ENCODE data around the gene TSKS.

Gene TSKS

GRCh38 chr19:49798574-49798973 is 35.5 kb upstream of the TSKS start (continued):
- TF ChIP-seq KLF7 (tag by site-specific recombination; IDR thresholded peaks at IDR 0.05; ENCODE audit: borderline replicate concordance) = no peak
- TF ChIP-seq ZNF449 (tag by site-specific recombination; IDR thresholded peaks at IDR 0.05) = no peak
- TF ChIP-seq, protein P1, sequence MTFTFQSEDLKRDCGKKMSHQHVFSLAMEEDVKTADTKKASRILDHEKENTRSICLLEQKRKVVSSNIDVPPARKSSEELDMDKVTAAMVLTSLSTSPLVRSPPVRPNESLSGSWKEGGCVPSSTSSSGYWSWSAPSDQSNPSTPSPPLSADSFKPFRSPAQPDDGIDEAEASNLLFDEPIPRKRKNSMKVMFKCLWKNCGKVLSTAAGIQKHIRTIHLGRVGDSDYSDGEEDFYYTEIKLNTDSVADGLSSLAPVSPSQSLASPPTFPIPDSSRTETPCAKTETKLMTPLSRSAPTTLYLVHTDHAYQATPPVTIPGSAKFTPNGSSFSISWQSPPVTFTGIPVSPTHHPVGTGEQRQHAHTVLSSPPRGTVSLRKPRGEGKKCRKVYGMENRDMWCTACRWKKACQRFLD (tag by site-specific recombination; IDR thresholded peaks at IDR 0.05) = no peak
- no peak for TF ChIP-seq BCL11A (tag by site-specific recombination; IDR thresholded peaks at IDR 0.05; ENCODE audit: low read depth)
- no peak for TF ChIP-seq ZNF121 (tag by site-specific recombination; IDR thresholded peaks at IDR 0.05)
- no peak for TF ChIP-seq ZNF626 (tag by site-specific recombination; IDR thresholded peaks at IDR 0.05)
- TF ChIP-seq ZNF404 (tag by site-specific recombination; IDR thresholded peaks at IDR 0.05) = no peak
- TF ChIP-seq ZNF10 (tag by site-specific recombination; IDR thresholded peaks at IDR 0.05) = no peak
- TF ChIP-seq REPIN1 (tag by site-specific recombination; IDR thresholded peaks at IDR 0.05; ENCODE audit: low read depth) = no peak
- TF ChIP-seq TSHZ1 (tag by site-specific recombination; IDR thresholded peaks at IDR 0.05; ENCODE audit: borderline replicate concordance) = no peak
- TF ChIP-seq ZNF544 (tag by site-specific recombination; IDR thresholded peaks at IDR 0.05) = no peak

- no peak overlapping the region for H3K4me3 ChIP-seq (ENCODE audit: low read depth, low read length)
- H3K4me1 ChIP-seq (ENCODE audit: control insufficient read depth, insufficient read depth, low read length) = no peaks in the 10 kb centered on the region
- POLR2A ChIA-PET = no interaction called here
- no peak overlapping the region for H3K27ac ChIP-seq (ENCODE audit: extremely low read depth, low read depth, low read length)
- CTCF ChIA-PET = interaction anchor here (0.6 kb wide), 1 partner anchor 10 kb away, joined by 3 read pairs; no protein-coding TSS in a partner anchor
- peaks cover 28 to 89% of the 10 kb centered on the region in 2 experiments for H3K36me3 ChIP-seq (ENCODE audit: control insufficient read depth in 2 of 2, insufficient read depth in 1 of 2, low read length in 2 of 2)
- H3K9me3 ChIP-seq (ENCODE audit: control insufficient read depth, insufficient read depth, low read depth, low read length) = no peaks in the 10 kb centered on the region
- no peak for TF ChIP-seq ZNF560 (tag by site-specific recombination; IDR thresholded peaks at IDR 0.05; ENCODE audit: borderline replicate concordance)
- no peak for TF ChIP-seq ZNF843 (tag by site-specific recombination; IDR thresholded peaks at IDR 0.05)
- TF ChIP-seq ZNF155 (tag by site-specific recombination; IDR thresholded peaks at IDR 0.05) = no peak
- TF ChIP-seq ZBTB17 (tag by site-specific recombination; IDR thresholded peaks at IDR 0.05) = no peak
- TF ChIP-seq, protein P2, sequence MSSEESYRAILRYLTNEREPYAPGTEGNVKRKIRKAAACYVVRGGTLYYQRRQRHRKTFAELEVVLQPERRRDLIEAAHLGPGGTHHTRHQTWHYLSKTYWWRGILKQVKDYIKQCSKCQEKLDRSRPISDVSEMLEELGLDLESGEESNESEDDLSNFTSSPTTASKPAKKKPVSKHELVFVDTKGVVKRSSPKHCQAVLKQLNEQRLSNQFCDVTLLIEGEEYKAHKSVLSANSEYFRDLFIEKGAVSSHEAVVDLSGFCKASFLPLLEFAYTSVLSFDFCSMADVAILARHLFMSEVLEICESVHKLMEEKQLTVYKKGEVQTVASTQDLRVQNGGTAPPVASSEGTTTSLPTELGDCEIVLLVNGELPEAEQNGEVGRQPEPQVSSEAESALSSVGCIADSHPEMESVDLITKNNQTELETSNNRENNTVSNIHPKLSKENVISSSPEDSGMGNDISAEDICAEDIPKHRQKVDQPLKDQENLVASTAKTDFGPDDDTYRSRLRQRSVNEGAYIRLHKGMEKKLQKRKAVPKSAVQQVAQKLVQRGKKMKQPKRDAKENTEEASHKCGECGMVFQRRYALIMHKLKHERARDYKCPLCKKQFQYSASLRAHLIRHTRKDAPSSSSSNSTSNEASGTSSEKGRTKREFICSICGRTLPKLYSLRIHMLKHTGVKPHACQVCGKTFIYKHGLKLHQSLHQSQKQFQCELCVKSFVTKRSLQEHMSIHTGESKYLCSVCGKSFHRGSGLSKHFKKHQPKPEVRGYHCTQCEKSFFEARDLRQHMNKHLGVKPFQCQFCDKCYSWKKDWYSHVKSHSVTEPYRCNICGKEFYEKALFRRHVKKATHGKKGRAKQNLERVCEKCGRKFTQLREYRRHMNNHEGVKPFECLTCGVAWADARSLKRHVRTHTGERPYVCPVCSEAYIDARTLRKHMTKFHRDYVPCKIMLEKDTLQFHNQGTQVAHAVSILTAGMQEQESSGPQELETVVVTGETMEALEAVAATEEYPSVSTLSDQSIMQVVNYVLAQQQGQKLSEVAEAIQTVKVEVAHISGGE (tag by site-specific recombination; conservative IDR thresholded peaks at IDR 0.05; ENCODE audit: low read depth) = no peak
- TF ChIP-seq ZNF169 (tag by site-specific recombination; IDR thresholded peaks at IDR 0.05) = no peak
- TF ChIP-seq ZNF571 (tag by site-specific recombination; IDR thresholded peaks at IDR 0.05) = no peak
- TF ChIP-seq, protein P3, sequence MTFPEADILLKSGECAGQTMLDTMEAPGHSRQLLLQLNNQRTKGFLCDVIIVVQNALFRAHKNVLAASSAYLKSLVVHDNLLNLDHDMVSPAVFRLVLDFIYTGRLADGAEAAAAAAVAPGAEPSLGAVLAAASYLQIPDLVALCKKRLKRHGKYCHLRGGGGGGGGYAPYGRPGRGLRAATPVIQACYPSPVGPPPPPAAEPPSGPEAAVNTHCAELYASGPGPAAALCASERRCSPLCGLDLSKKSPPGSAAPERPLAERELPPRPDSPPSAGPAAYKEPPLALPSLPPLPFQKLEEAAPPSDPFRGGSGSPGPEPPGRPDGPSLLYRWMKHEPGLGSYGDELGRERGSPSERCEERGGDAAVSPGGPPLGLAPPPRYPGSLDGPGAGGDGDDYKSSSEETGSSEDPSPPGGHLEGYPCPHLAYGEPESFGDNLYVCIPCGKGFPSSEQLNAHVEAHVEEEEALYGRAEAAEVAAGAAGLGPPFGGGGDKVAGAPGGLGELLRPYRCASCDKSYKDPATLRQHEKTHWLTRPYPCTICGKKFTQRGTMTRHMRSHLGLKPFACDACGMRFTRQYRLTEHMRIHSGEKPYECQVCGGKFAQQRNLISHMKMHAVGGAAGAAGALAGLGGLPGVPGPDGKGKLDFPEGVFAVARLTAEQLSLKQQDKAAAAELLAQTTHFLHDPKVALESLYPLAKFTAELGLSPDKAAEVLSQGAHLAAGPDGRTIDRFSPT (tag by site-specific recombination; IDR thresholded peaks at IDR 0.05) = no peak
- no peak for TF ChIP-seq BCL11A (tag by site-specific recombination; IDR thresholded peaks at IDR 0.05; ENCODE audit: low read depth)
- TF ChIP-seq ZNF302 (tag by site-specific recombination; IDR thresholded peaks at IDR 0.05; ENCODE audit: low read depth) = no peak
- no peak for TF ChIP-seq ZNF791 (tag by site-specific recombination; IDR thresholded peaks at IDR 0.05)
- TF ChIP-seq ZSCAN16 (tag by site-specific recombination; IDR thresholded peaks at IDR 0.05) = no peak
Measured at GRCh38 chr19:49795615-49796014, 32.5 kb upstream of the TSKS start.
